ENCODE results near the gene RFTN1. TPM values are rescaled to one million over a fixed set of nuclear protein-coding genes. Genes with fewer than 3 reads are reported as not detected.

RFTN1 gene
- total and polyA plus RNA-seq, 12 donors, result 8.3 to 35.7 (median 17.4) TPM

DNA sequence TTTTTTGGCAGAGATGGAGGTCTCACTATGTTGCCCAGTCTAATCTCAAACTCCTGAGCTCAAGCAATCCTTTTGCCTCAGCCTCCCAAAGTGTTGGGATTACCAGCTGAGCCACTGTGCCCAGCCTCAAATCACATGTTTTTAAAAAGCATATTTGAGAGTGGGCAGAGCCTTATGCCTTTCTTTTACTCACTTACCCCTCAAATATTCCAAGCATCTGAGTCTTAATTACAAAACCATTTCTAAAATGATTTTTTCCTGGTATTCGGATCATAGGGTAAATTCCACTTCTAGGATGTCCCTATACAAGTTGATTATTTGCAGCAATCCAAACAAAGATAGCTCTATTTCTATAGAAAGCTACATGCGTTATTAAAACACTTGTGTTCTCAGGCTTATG lies 106.1 kb downstream of the RFTN1 start:
- intact Hi-C loops (cut with DNase I), result no loop called here
- no peak for TF ChIP-seq POLR2A (IDR thresholded peaks at IDR 0.05)
- TF ChIP-seq, protein P1, sequence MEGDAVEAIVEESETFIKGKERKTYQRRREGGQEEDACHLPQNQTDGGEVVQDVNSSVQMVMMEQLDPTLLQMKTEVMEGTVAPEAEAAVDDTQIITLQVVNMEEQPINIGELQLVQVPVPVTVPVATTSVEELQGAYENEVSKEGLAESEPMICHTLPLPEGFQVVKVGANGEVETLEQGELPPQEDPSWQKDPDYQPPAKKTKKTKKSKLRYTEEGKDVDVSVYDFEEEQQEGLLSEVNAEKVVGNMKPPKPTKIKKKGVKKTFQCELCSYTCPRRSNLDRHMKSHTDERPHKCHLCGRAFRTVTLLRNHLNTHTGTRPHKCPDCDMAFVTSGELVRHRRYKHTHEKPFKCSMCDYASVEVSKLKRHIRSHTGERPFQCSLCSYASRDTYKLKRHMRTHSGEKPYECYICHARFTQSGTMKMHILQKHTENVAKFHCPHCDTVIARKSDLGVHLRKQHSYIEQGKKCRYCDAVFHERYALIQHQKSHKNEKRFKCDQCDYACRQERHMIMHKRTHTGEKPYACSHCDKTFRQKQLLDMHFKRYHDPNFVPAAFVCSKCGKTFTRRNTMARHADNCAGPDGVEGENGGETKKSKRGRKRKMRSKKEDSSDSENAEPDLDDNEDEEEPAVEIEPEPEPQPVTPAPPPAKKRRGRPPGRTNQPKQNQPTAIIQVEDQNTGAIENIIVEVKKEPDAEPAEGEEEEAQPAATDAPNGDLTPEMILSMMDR (IDR thresholded peaks at IDR 0.05), result no peak
- no peak for DNase-seq
- Histone ChIP-seq H3K9me3 (replicated peaks in 1 of 3) (no peaks in the 10 kb centered on the region), H3K4me1 (replicated peaks in 1 of 2) (no peaks in the 10 kb centered on the region), H3K36me3 (replicated peaks in 1 of 2) (no peaks in the 10 kb centered on the region), H3K27ac (no peak overlapping the region), H3K27me3 (no peaks in the 10 kb centered on the region), H3K4me3 (no peak overlapping the region)
- WGBS, 4 donors, result 73 to 83% (median 76%) methylated on average over 2 of the region's 2 CpGs

DNA sequence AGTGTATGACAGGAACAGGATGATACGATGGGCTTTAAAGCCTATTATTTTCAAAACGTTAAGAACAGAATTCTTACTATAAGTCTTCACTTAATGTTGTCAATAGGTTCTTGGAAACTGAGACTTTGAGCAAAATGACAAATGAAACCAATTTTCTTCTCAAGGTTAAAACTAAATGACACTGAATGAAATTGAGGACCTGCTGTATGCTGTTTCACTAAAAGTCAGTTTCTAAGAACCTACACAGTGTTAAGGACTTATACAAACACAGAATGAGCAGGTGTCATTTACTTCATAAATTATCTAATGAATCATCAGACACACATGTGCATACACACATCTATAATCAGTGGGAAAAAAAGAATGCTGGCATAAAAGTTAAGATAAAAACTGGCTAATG lies 106.9 kb downstream of the RFTN1 start:
- no peak for TF ChIP-seq POLR2A (IDR thresholded peaks at IDR 0.05)
- TF ChIP-seq, protein P1 (IDR thresholded peaks at IDR 0.05), result no peak
- 54 to 61% (median 57%) methylated on average over 2 of the region's 2 CpGs for WGBS, 4 donors
- Histone ChIP-seq H3K4me3 (no peak overlapping the region), H3K27ac (no peak overlapping the region), H3K4me1 (replicated peaks in 1 of 2) (no peaks in the 10 kb centered on the region), H3K9me3 (replicated peaks in 1 of 3) (no peaks in the 10 kb centered on the region), H3K27me3 (no peaks in the 10 kb centered on the region), H3K36me3 (replicated peaks in 1 of 2) (no peaks in the 10 kb centered on the region)
- DNase-seq, result no peak
- intact Hi-C loops (cut with DNase I), result no loop called here

DNA sequence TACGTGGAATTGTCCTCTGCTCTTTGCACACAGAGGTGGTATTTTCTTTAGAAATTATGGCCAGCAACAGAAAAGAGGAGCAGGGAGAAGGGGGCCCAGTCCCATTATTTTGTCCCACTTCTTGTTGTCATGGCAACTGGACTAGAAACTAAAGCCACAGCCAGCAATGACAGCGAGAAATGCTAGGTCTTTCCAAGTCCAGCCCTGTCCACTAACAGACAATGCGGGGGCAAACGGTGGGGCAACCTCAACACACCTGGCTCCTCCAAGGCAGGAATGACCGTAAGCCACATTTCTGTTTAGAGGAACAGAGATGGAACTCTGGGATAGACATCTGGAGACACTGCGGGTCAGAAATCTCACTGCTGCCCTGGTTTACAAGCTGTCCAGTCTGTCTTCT lies 107.3 kb downstream of the RFTN1 start:
- no peak for DNase-seq
- intact Hi-C loops (cut with DNase I), result no loop called here

DNA sequence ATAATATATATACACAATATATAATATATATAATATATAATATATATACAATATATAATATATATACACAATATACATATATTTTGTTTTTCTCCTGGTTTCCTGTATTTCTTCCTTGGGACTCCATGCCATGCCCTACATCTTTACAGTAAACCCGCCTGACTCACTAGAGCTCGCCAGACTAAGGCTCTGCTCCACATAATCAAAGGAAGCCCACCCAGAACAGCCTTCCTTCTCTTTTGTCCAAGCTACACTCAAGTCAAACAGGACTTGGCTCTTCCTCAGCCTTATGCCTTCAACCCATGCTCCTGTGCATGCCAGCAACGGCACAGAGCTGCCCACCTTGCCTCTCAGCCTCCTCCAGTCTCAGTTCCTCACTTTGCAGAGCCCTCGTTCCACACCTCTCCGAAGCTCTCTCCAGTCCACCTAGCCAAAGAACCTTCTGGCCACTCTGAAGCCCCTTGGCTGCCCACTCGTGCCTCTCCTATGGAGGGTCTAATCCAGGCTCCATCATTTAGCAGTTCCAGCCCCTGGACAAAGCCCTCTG lies 109.1 kb downstream of the RFTN1 start:
- no peak for DNase-seq
- Histone ChIP-seq H3K9me3 (replicated peaks in 1 of 3) (no peaks in the 10 kb centered on the region), H3K4me3 (no peak overlapping the region), H3K27me3 (no peaks in the 10 kb centered on the region), H3K36me3 (replicated peaks in 1 of 2) (no peaks in the 10 kb centered on the region), H3K27ac (no peak overlapping the region), H3K4me1 (replicated peaks in 1 of 2) (peaks cover 0 to 10% of the 10 kb centered on the region in 2 donors)
- 91 to 96% (median 95%) methylated on average over 6 of the region's 6 CpGs for WGBS, 4 donors
- TF ChIP-seq, protein P1 (IDR thresholded peaks at IDR 0.05), result no peak
- TF ChIP-seq POLR2A (IDR thresholded peaks at IDR 0.05), result no peak
- intact Hi-C loops (cut with DNase I), result no loop called here

More for the DNA sequence above, 107.3 kb downstream of the RFTN1 start:
- no peak overlapping the region for H3K4me3 ChIP-seq
- TF ChIP-seq, protein P1 (IDR thresholded peaks at IDR 0.05), result no peak
- no peak for TF ChIP-seq POLR2A (IDR thresholded peaks at IDR 0.05)
- H3K36me3 ChIP-seq (replicated peaks in 1 of 2), result no peaks in the 10 kb centered on the region
- H3K9me3 ChIP-seq (replicated peaks in 1 of 3), result no peaks in the 10 kb centered on the region
- WGBS, 4 donors, result 63 to 86% (median 82%) methylated on average over 5 to 6 of the region's 6 CpGs
- no peak overlapping the region for H3K27ac ChIP-seq
- no peaks in the 10 kb centered on the region for H3K27me3 ChIP-seq
- H3K4me1 ChIP-seq (replicated peaks in 1 of 2), result no peaks in the 10 kb centered on the region
